Spleen (tissue), 11 donors: ENCODE data around the gene CHD1L. TPM values are rescaled to one million over a fixed set of nuclear protein-coding genes. Genes with fewer than 3 reads are reported as not detected.

Source experiments
- DNase-seq: peaks from one replicate; pipeline ENCODE4 v3.0.0-alpha.2; 2020
- H3K27ac ChIP-seq, 8 donors: fragments of 200-600 bp; sonication (generic) in 7 of 8; 1 replicate in 4 of 8; 2 replicates in 4 of 8; pipeline versions ENCODE4 v1.5.0 to v1.8.0; 2016 to 2021; ENCODE audit warnings: inconsistent platforms in 4 of 8, mild to moderate bottlenecking in 4 of 8, moderate library complexity in 1 of 8
- H3K27me3 ChIP-seq, 7 donors: fragments of 200-600 bp; sonication (generic) in 6 of 7; replicated peaks in 1 of 7; 1 replicate in 4 of 7; 2 replicates in 3 of 7; pipeline versions ENCODE4 v1.5.0 to v1.8.0; 2016 to 2021; ENCODE audit warnings: inconsistent platforms in 3 of 7, mild to moderate bottlenecking in 1 of 7
- H3K36me3 ChIP-seq, 6 donors: fragments of 200-600 bp; sonication (generic) in 5 of 6; 1 replicate in 4 of 6; 2 replicates in 2 of 6; pipeline versions ENCODE4 v1.5.0 to v1.8.0; 2016 to 2021; ENCODE audit warnings: inconsistent platforms in 2 of 6
- H3K4me1 ChIP-seq, 6 donors: fragments of 200-600 bp; sonication (generic) in 5 of 6; 1 replicate in 3 of 6; 2 replicates in 3 of 6; pipeline versions ENCODE4 v1.5.0 to v1.8.0; 2016 to 2021; ENCODE audit warnings: inconsistent platforms in 3 of 6
- H3K4me3 ChIP-seq, 8 donors: fragments of 200-600 bp; sonication (generic) in 7 of 8; 1 replicate in 4 of 8; 2 replicates in 4 of 8; pipeline versions ENCODE4 v1.5.0 to v1.8.0; 2016 to 2021; ENCODE audit warnings: inconsistent platforms in 4 of 8, mild to moderate bottlenecking in 4 of 8, moderate library complexity in 2 of 8
- H3K9me3 ChIP-seq, 8 donors: fragments of 200-600 bp; sonication (generic) in 7 of 8; 1 replicate in 4 of 8; 2 replicates in 4 of 8; pipeline versions ENCODE4 v1.5.0 to v1.8.0; 2016 to 2021; ENCODE audit warnings: inconsistent platforms in 4 of 8
- POLR2A ChIP-seq, 3 donors: fragments of 450-650 bp; IDR thresholded peaks; one replicate each; pipeline ENCODE4 v1.5.1; 2017; ENCODE audit warnings: antibody characterized with exemption in 3 of 3, mild to moderate bottlenecking in 1 of 3
- POLR2AphosphoS5 ChIP-seq, 3 donors: sonication (generic); formaldehyde crosslinking; IDR thresholded peaks; one replicate each; pipeline ENCODE4 v1.5.1; 2017; ENCODE audit warnings: antibody characterized with exemption in 3 of 3
- WGBS, 5 donors: extraction: QIAGEN DNeasy Blood & Tissue Kit in 3 of 5; methylation state at CpG; one replicate each; pipeline versions ENCODE4 v1.1.5 to v1.1.7; 2013 to 2018; 5-methylcytosine and 5-hydroxymethylcytosine counted together
- intact Hi-C: fragments of 100-400 bp; cut with DNase I; formaldehyde crosslinking; loops from one replicate; pipeline ENCODE4 v1.15.0; 2023; ENCODE audit warnings: low total_unique reads
- polyA plus RNA-seq, 3 donors: library from polyadenylated mRNA; stranded (reverse); fragments of 200-250 nt; gene quantifications; one replicate each; pipeline ENCODE4 v1.2.1, GENCODE V29; 2013
- total RNA-seq, 7 donors: library from RNA; depleted of rRNA in 3 of 7; stranded (reverse); fragments of >200 nt in 3 of 7; fragmentation: NEBNext Ultra II Directional in 4 of 7; extraction: Animal tissue kit (Norgen Biotek cat#: 25700) in 4 of 7; gene quantifications; one replicate each; pipeline versions ENCODE4 v1.1.0 to v1.2.1, GENCODE V29; 2016 to 2021
- TF ChIP-seq, protein P1 (sequence below), 11 experiments: fragments of 200-600 bp in 7 of 11; fragments of 450-650 bp in 4 of 11; sonication (generic) in 4 of 11; IDR thresholded peaks in 8 of 11; conservative IDR thresholded peaks in 3 of 11; 1 replicate in 7 of 11; 2 replicates in 4 of 11; pipeline versions ENCODE4 v1.4.0 to v1.8.0; 2016 to 2021; ENCODE audit warnings: antibody characterized with exemption in 11 of 11, inconsistent platforms in 4 of 11, mild to moderate bottlenecking in 1 of 11
- donor health status: healthy with polysubstance abuse.
- donor health status: DM: no; HTN: no; CAD: no; lungs with moderate emphysema.
- donor health status: DM: no; HTN: no; CAD: no.
- donor health status: Bipolar disorder and iron deficiency.
- donor health status: healthy.
- donor health status: DM: no; HTN: no; CAD: no.
- donor health status: DM: yes; HTN: yes; CAD: no.

CHD1L gene
- total and polyA plus RNA-seq, 10 donors: 25.8 to 52.6 (median 38.9) TPM

DNA sequence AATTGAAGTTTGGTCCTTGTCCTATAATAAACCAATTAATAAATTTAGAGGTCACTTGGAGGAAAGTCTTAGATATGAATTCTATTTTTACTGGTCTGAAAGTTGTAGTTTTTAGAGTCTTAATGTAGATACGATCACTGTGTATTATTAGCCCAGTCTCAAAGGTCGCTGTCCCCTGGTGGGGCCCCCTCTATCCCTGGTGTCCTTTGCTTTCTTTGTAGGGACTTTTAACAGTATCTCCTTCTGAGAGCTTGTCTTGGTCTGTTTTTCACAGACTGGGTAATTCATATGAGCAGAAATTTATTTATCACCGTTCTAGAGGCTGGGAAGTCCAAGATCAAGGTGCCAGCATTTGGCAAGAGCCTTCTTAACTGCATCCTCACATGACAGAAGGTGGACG, 18.5 kb downstream of the CHD1L start:
- intact Hi-C loops: no loop called here
- Histone ChIP-seq H3K9me3 (no peaks in the 10 kb centered on the region), H3K27ac (no peak overlapping the region), H3K36me3 (peaks cover 0 to 98% (median 42%) of the 10 kb centered on the region in 6 donors), H3K4me1 (no peaks in the 10 kb centered on the region), H3K4me3 (no peak overlapping the region), H3K27me3 (no peaks in the 10 kb centered on the region)
- no peak for DNase-seq
- WGBS, 5 donors: 95 to 100% (median 98%) methylated on average over 4 of the region's 4 CpGs
- TF ChIP-seq, protein P1, sequence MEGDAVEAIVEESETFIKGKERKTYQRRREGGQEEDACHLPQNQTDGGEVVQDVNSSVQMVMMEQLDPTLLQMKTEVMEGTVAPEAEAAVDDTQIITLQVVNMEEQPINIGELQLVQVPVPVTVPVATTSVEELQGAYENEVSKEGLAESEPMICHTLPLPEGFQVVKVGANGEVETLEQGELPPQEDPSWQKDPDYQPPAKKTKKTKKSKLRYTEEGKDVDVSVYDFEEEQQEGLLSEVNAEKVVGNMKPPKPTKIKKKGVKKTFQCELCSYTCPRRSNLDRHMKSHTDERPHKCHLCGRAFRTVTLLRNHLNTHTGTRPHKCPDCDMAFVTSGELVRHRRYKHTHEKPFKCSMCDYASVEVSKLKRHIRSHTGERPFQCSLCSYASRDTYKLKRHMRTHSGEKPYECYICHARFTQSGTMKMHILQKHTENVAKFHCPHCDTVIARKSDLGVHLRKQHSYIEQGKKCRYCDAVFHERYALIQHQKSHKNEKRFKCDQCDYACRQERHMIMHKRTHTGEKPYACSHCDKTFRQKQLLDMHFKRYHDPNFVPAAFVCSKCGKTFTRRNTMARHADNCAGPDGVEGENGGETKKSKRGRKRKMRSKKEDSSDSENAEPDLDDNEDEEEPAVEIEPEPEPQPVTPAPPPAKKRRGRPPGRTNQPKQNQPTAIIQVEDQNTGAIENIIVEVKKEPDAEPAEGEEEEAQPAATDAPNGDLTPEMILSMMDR (IDR thresholded peaks at IDR 0.05 in 8 of 11, conservative IDR thresholded peaks at IDR 0.05 in 3 of 11): no peak
- TF ChIP-seq POLR2AphosphoS5 (IDR thresholded peaks at IDR 0.05) (no peak), POLR2A (IDR thresholded peaks at IDR 0.05) (no peak)

DNA sequence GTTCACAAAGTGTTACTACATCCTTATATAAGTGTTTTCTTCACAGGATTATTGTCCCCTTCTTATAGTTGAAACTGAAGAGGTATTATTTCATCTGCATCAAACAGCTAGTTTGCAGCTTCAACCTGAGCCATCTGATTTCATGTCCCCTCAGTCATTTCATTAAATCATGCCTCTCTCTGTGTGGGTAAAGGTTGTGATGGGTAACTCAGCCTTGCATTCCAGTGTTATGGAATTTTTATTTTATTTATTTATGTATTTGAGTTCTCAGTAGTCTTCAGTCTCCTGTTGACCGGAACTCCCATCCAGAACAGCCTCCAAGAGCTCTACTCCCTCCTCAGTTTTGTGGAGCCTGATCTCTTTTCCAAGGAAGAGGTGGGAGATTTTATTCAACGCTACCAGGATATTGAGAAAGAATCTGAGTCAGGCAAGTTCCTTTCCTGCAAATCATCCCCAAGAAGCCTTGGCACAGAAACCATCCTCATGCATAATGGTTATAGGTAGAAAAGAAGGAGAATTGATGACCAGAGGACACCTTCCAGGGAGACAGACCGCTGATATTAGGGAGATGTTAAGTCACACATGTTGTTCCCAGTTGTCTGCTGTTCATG, 21.8 kb downstream of the CHD1L start:
- no peaks in the 10 kb centered on the region for H3K4me1 ChIP-seq
- no peak overlapping the region for H3K4me3 ChIP-seq
- intact Hi-C loops: no loop called here
- WGBS, 5 donors: 78 to 94% (median 88%) methylated on average over 3 of the region's 3 CpGs
- no peaks in the 10 kb centered on the region for H3K27me3 ChIP-seq
- H3K9me3 ChIP-seq: no peaks in the 10 kb centered on the region
- no peak for DNase-seq
- TF ChIP-seq, protein P1 (IDR thresholded peaks at IDR 0.05 in 8 of 11, conservative IDR thresholded peaks at IDR 0.05 in 3 of 11): no peak
- TF ChIP-seq POLR2A (IDR thresholded peaks at IDR 0.05): no peak
- TF ChIP-seq POLR2AphosphoS5 (IDR thresholded peaks at IDR 0.05): no peak
- peaks cover 0 to 100% (median 61%) of the 10 kb centered on the region in 6 donors for H3K36me3 ChIP-seq
- H3K27ac ChIP-seq: no peak overlapping the region

DNA sequence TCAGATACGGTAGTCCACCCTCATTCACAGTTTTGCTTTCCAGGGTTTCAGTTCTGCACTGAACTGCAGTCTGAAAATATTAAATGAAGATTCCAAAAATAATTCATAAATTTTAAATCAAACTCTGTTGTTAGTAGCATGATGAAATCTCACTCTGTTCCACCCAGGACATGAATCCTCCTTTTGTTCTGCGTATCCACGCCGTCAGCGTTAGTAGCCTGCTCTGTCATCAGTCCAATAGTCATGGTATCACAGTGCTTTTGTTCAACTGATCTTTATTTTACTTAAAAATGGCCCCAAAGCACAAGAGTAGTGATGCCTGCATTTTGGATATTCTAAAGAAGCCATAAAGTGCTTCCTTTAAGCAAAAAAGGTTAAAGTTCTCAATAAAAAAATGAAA, 23.9 kb downstream of the CHD1L start:
- WGBS, 5 donors: 93 to 97% (median 94%) methylated on average over 5 of the region's 5 CpGs
- no peaks in the 10 kb centered on the region for H3K27me3 ChIP-seq
- H3K4me1 ChIP-seq: no peaks in the 10 kb centered on the region
- peaks cover 0 to 100% (median 57%) of the 10 kb centered on the region in 6 donors for H3K36me3 ChIP-seq
- no peak overlapping the region for H3K27ac ChIP-seq
- no peaks in the 10 kb centered on the region for H3K9me3 ChIP-seq
- TF ChIP-seq POLR2AphosphoS5 (IDR thresholded peaks at IDR 0.05) (no peak), POLR2A (IDR thresholded peaks at IDR 0.05) (no peak)
- TF ChIP-seq, protein P1 (IDR thresholded peaks at IDR 0.05 in 8 of 11, conservative IDR thresholded peaks at IDR 0.05 in 3 of 11): no peak
- H3K4me3 ChIP-seq: no peak overlapping the region
- intact Hi-C loops: no loop called here
- DNase-seq: no peak

DNA sequence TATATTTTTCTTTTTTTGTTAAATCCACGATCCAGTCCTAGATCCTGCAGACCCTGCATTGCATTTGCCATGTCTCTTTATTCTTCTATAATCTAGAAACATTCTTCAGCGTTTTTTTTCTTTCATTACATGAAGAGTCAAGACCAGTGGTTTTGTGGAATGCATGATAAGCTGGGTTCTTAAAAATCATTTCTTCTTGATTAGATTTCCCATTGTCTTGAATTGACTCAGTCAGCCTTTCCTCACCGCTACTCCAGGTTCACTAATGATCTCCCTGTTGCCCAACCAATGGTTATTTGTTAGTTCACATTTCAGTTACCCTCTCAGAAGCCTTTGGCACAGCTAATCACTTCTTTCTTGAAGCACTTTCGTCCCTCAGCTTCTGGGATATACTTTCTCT, 25.2 kb downstream of the CHD1L start:
- peaks cover 0 to 100% (median 58%) of the 10 kb centered on the region in 6 donors for H3K36me3 ChIP-seq

More for the DNA sequence above, 25.2 kb downstream of the CHD1L start:
- Histone ChIP-seq H3K9me3 (no peaks in the 10 kb centered on the region), H3K27me3 (no peaks in the 10 kb centered on the region), H3K4me1 (no peaks in the 10 kb centered on the region), H3K4me3 (no peak overlapping the region), H3K27ac (no peak overlapping the region)
- TF ChIP-seq POLR2A (IDR thresholded peaks at IDR 0.05) (no peak), POLR2AphosphoS5 (IDR thresholded peaks at IDR 0.05) (no peak)
- TF ChIP-seq, protein P1 (IDR thresholded peaks at IDR 0.05 in 8 of 11, conservative IDR thresholded peaks at IDR 0.05 in 3 of 11): no peak
- WGBS, 5 donors: 93 to 98% (median 97%) methylated on average over 4 of the region's 4 CpGs
- DNase-seq: no peak
- intact Hi-C loops: no loop called here
